ENCODE measurements around the gene IL26.

GRCh38 chr12:68240079-68240478 lies 14.5 kb upstream of the IL26 start:
- TF ChIP-seq EZH2 (IDR thresholded peaks at IDR 0.05) (no peak), POLR2AphosphoS5 (IDR thresholded peaks at IDR 0.05; ENCODE audit: borderline replicate concordance, low read depth, low read length) (no peak), FOXP2 (optimal IDR thresholded peaks at IDR 0.05; ENCODE audit: control extremely low read depth, extremely low read length, insufficient read depth) (no peak)
